K562 (cell line): ENCODE results near the gene WDR45B. TPM values are rescaled to one million over a fixed set of nuclear protein-coding genes. Genes with fewer than 3 reads are reported as not detected.

Experiments
- ATF3 ChIP-seq, 2 experiments: fragments of 450-650 bp in 1 of 2; sonication (generic) in 1 of 2; formaldehyde crosslinking in 1 of 2; IDR thresholded peaks in 1 of 2; conservative IDR thresholded peaks in 1 of 2; 2 replicates each; pipeline versions ENCODE4 v1.6.1 to v1.8.1; 2016 to 2023; ENCODE audit warnings: mild to moderate bottlenecking in 2 of 2, moderate library complexity in 2 of 2, inconsistent platforms in 1 of 2, missing genetic modification reagents in 1 of 2
- BCOR ChIP-seq: fragments of 450-650 bp; IDR thresholded peaks from 2 replicates; pipeline ENCODE4 v1.6.1; 2016
- CBFA2T3 ChIP-seq: fragments of 450-650 bp; IDR thresholded peaks from 2 replicates; pipeline ENCODE4 v1.6.1; 2017
- CGGBP1 ChIP-seq: fragments of 250-450 bp; sonication (Bioruptor Pico); IDR thresholded peaks from 2 replicates; pipeline ENCODE4 v1.9.0; 2021; ENCODE audit warnings: mild to moderate bottlenecking
- EP400 ChIP-seq: fragments of 450-650 bp; IDR thresholded peaks from 2 replicates; pipeline ENCODE4 v1.6.1; 2017; ENCODE audit warnings: antibody characterized with exemption, mild to moderate bottlenecking, moderate library complexity
- HCFC1 ChIP-seq: IDR thresholded peaks from 2 replicates; pipeline ENCODE4 v1.6.1; 2012; ENCODE audit warnings: low read depth, low read length, improper control_type of control experiment
- HDAC2 ChIP-seq: fragments of 450-650 bp; IDR thresholded peaks from 2 replicates; pipeline ENCODE4 v1.6.1; 2016; ENCODE audit warnings: mild to moderate bottlenecking
- HOXB6 ChIP-seq: fragments of 250-450 bp; sonication (Bioruptor Pico); IDR thresholded peaks from 2 replicates; pipeline ENCODE4 v1.5.1; 2022; ENCODE audit warnings: mild to moderate bottlenecking, borderline replicate concordance
- IRF9 ChIP-seq: fragments of 450-650 bp; IDR thresholded peaks from 2 replicates; pipeline ENCODE4 v1.6.1; 2016; ENCODE audit warnings: missing biosample characterization, missing genetic modification characterization
- JUND ChIP-seq, 2 experiments: IDR thresholded peaks; 2 replicates in 1 of 2; 3 replicates in 1 of 2; pipeline ENCODE4 v1.6.1; 2011; ENCODE audit warnings: borderline replicate concordance in 2 of 2, low read depth in 2 of 2, low read length in 2 of 2, improper control_type of control experiment in 1 of 2, missing biosample characterization in 1 of 2, missing genetic modification characterization in 1 of 2, missing genetic modification reagents in 1 of 2
- LEF1 ChIP-seq: fragments of 450-650 bp; IDR thresholded peaks from 2 replicates; pipeline ENCODE4 v1.6.1; 2016; ENCODE audit warnings: mild to moderate bottlenecking
- MXD1 ChIP-seq: fragments of 250-450 bp; sonication (Bioruptor Pico); IDR thresholded peaks from 2 replicates; pipeline ENCODE4 v1.8.0; 2021; ENCODE audit warnings: borderline replicate concordance, mild to moderate bottlenecking, moderate library complexity; ENCODE audit not compliant: poor library complexity, severe bottlenecking
- NR2C2 ChIP-seq, 2 experiments: fragments of 200-800 bp in 1 of 2; sonication (Bioruptor generic) in 1 of 2; sonication (generic) in 1 of 2; formaldehyde crosslinking in 1 of 2; IDR thresholded peaks; 2 replicates each; pipeline versions ENCODE4 v1.6.1 to v1.8.0; 2016 to 2022; ENCODE audit warnings: mild to moderate bottlenecking in 1 of 2, missing compliant biosample characterization in 1 of 2, missing genetic modification characterization in 1 of 2, missing genetic modification reagents in 1 of 2
- NRF1 ChIP-seq, 2 experiments: fragments of 450-650 bp; IDR thresholded peaks in 1 of 2; conservative IDR thresholded peaks in 1 of 2; 2 replicates each; pipeline ENCODE4 v1.6.1; 2014; ENCODE audit warnings: mild to moderate bottlenecking in 2 of 2
- PKNOX1 ChIP-seq: fragments of 450-650 bp; IDR thresholded peaks from 2 replicates; pipeline ENCODE4 v1.6.1; 2016
- POLR2AphosphoS2 ChIP-seq: IDR thresholded peaks from 2 replicates; pipeline ENCODE4 v1.6.1; 2012; ENCODE audit warnings: low read length, improper control_type of control experiment
- SMARCA5 ChIP-seq: fragments of 450-650 bp; IDR thresholded peaks from 2 replicates; pipeline ENCODE4 v1.6.1; 2016
- SMARCC2 ChIP-seq: fragments of 450-650 bp; IDR thresholded peaks from 2 replicates; pipeline ENCODE4 v1.6.1; 2017; ENCODE audit warnings: antibody characterized with exemption, moderate library complexity, mild to moderate bottlenecking, low read depth
- TFAP4 ChIP-seq: sonication (generic); formaldehyde crosslinking; IDR thresholded peaks from 2 replicates; pipeline ENCODE4 v1.8.0; 2022; ENCODE audit warnings: missing genetic modification reagents, mild to moderate bottlenecking, moderate library complexity, borderline replicate concordance
- XRCC4 ChIP-seq: IDR thresholded peaks from one replicate; pipeline ENCODE4 v1.6.1; 2011; ENCODE audit not compliant: insufficient read depth, insufficient read length; ENCODE audit errors: extremely low read depth
- ZNF384 ChIP-seq: IDR thresholded peaks from 2 replicates; pipeline ENCODE4 v1.6.1; 2012; ENCODE audit warnings: low read depth, low read length, improper control_type of control experiment
- polyA plus RNA-seq, 8 experiments: library from polyadenylated mRNA; depleted of rRNA in 4 of 8; stranded (reverse) in 5 of 8; unstranded in 3 of 8; fragments of >200 nt; fragmentation: Nextera tagmentation in 2 of 8; fragmentation: Illumina TruSeq in 1 of 8; extraction: Ambion mirVana in 2 of 8; extraction: Trizol in 1 of 8; gene quantifications; 2 replicates each; pipeline versions ENCODE4 v1.2.1 to v1.2.3, GENCODE V29; 2011 to 2014; ENCODE audit warnings: inconsistent platforms in 1 of 8, missing spikeins in 1 of 8
- total RNA-seq, 7 experiments: library from RNA; depleted of rRNA in 6 of 7; stranded (reverse); fragments of >200 nt in 6 of 7; fragmentation: Illumina TruSeq in 2 of 7; extraction: Trizol in 2 of 7; gene quantifications; 2 replicates each; pipeline versions ENCODE4 v1.2.1 to v1.2.3, GENCODE V29; 2011 to 2021; ENCODE audit warnings: low replicate concordance in 1 of 7

WDR45B gene
- total and polyA plus RNA-seq, 9 of the 15 experiments (the other 6 are each of a cell fraction or from before 2014, with no cell fraction given) = 0.72 to 74.4 (median 35.9) TPM

- peak; percentile 89 for TF ChIP-seq ATF3 (IDR thresholded peaks at IDR 0.05)
- TF ChIP-seq ATF3 (CRISPR knock-in tag; conservative IDR thresholded peaks at IDR 0.05) = no peak
- TF ChIP-seq SMARCC2 = peak; percentile 46; the same call in 1 of the 2 replicates
- TF ChIP-seq HCFC1 = no peak
- 0 out of 2 replicates have a peak, but pooled peaks have one; percentile 4 for TF ChIP-seq NR2C2 (CRISPR knock-in tag; IDR thresholded peaks at IDR 0.05)
- peak; percentile 36; the same call in 1 of the 2 replicates for TF ChIP-seq NR2C2 (tag; IDR thresholded peaks at IDR 0.05)
- no peak for TF ChIP-seq POLR2AphosphoS2
- 0 out of 2 replicates have a peak, but pooled peaks have one; percentile 29 for TF ChIP-seq HDAC2
- peak; percentile 66; the same call in 1 of the 2 replicates for TF ChIP-seq SMARCA5
- TF ChIP-seq ZNF384 = no peak
- TF ChIP-seq MXD1 (CRISPR knock-in tag) = no peak
- TF ChIP-seq CGGBP1 (CRISPR knock-in tag) = no peak
- no peak for TF ChIP-seq HOXB6 (CRISPR knock-in tag)
- peak; percentile 62 to 71 for TF ChIP-seq NRF1 (conservative IDR thresholded peaks at IDR 0.05 in 1 of 2, IDR thresholded peaks at IDR 0.05 in 1 of 2)
- TF ChIP-seq CBFA2T3 = peak; percentile 73
- TF ChIP-seq XRCC4 = no peak
- TF ChIP-seq TFAP4 (CRISPR knock-in tag) = peak; percentile 57; the same call in 1 of the 2 replicates
- TF ChIP-seq IRF9 (tag) = peak; percentile 35; the same call in 1 of the 2 replicates
- 0 out of 2 replicates have a peak, but pooled peaks have one; percentile 32 for TF ChIP-seq BCOR
- TF ChIP-seq JUND (IDR thresholded peaks at IDR 0.05; ENCODE audit: borderline replicate concordance, low read depth, low read length) = peak; percentile 39
- TF ChIP-seq JUND (tag; IDR thresholded peaks at IDR 0.05; ENCODE audit: borderline replicate concordance, low read depth, low read length) = peak; percentile 21; the same call in 1 of the 3 replicates
- no peak for TF ChIP-seq EP400
- peak; percentile 28; the same call in 1 of the 2 replicates for TF ChIP-seq LEF1
- peak; percentile 93 for TF ChIP-seq PKNOX1
Observed at GRCh38 chr17:82611140-82612058, 36.8 kb downstream of the WDR45B start (continued).
